GM19025 (cell line): ENCODE data around the gene S100A7A.
"Not testable (repeated sequence)": the region's sequence is repeated elsewhere in the genome, so short reads cannot be mapped to it uniquely, and the experiment has no call there.

Source experiments
- ATAC-seq: cut with Tn5 transposase; IDR thresholded peaks from one replicate; pipeline ENCODE4 v1.9.1; 2021; ENCODE audit warnings: mild to moderate bottlenecking, low read depth, moderate library complexity; ENCODE audit not compliant: unreplicated experiment

The S100A7A gene

GRCh38 chr1:153394391-153394790 is 21.9 kb upstream of the S100A7A start:
- ATAC-seq = no peak

- no peak for ATAC-seq
These were observed 21.1 kb upstream of the S100A7A start for GRCh38 chr1:153395136-153395685.

GRCh38 chr1:153395776-153396175 is 20.5 kb upstream of the S100A7A start:
- no peak for ATAC-seq

GRCh38 chr1:153396461-153396860 is 19.9 kb upstream of the S100A7A start:
- no peak for ATAC-seq

GRCh38 chr1:153397051-153397923 is 19.0 kb upstream of the S100A7A start:
- no peak for ATAC-seq

GRCh38 chr1:153397924-153398651 is 18.2 kb upstream of the S100A7A start:
- ATAC-seq = no peak

GRCh38 chr1:153399401-153400055 is 16.8 kb upstream of the S100A7A start:
- ATAC-seq = no peak

GRCh38 chr1:153400244-153400643 is 16.1 kb upstream of the S100A7A start:
- ATAC-seq = no peak

- ATAC-seq = no peak
These were observed 14.9 kb upstream of the S100A7A start for GRCh38 chr1:153401461-153401860.

GRCh38 chr1:153402226-153402625 is 14.1 kb upstream of the S100A7A start:
- ATAC-seq = no peak

GRCh38 chr1:153403421-153404085 is 12.8 kb upstream of the S100A7A start:
- no peak for ATAC-seq

- no peak for ATAC-seq
These were observed 12.2 kb upstream of the S100A7A start for GRCh38 chr1:153404086-153404635.

GRCh38 chr1:153404768-153405167 is 11.6 kb upstream of the S100A7A start:
- no peak for ATAC-seq

- not testable (repeated sequence) for ATAC-seq
These were observed 10.3 kb upstream of the S100A7A start for GRCh38 chr1:153405825-153406599.

GRCh38 chr1:153407274-153407673 is 9.0 kb upstream of the S100A7A start:
- not testable (repeated sequence) for ATAC-seq

- not testable (repeated sequence) for ATAC-seq
These were observed 2.4 kb upstream of the S100A7A start for GRCh38 chr1:153413961-153414360.

- no peak for ATAC-seq
These were observed 992 bp downstream of the S100A7A start for GRCh38 chr1:153417136-153417888.

- ATAC-seq = not testable (repeated sequence)
These were observed 2.6 kb downstream of the S100A7A start for GRCh38 chr1:153418758-153419435.
